ENCODE data around the gene CNGA2. TPM values are rescaled to one million over a fixed set of nuclear protein-coding genes. Genes with fewer than 3 reads are reported as not detected.

The CNGA2 gene
- total RNA-seq, 4 donors from 2014 or later = not detected

GRCh38 chrX:151711787-151712186, 22.8 kb upstream of the CNGA2 start:
- H3K4me3 ChIP-seq = no peak overlapping the region
- H3K4me1 ChIP-seq = no peaks in the 10 kb centered on the region
- TF ChIP-seq POLR2A (IDR thresholded peaks at IDR 0.05) (no peak), CTCF (IDR thresholded peaks at IDR 0.05) (no peak)
- no peak overlapping the region for H3K27ac ChIP-seq
- no peaks in the 10 kb centered on the region for H3K27me3 ChIP-seq
- no peaks in the 10 kb centered on the region for H3K9me3 ChIP-seq
- intact Hi-C loops (cut with DNase I; ENCODE audit: low total_unique reads) = no loop called here
- H3K36me3 ChIP-seq = no peaks in the 10 kb centered on the region
- DNase-seq = no peak

GRCh38 chrX:151712253-151712652, 22.3 kb upstream of the CNGA2 start:
- Histone ChIP-seq H3K4me3 (no peak overlapping the region), H3K36me3 (no peaks in the 10 kb centered on the region), H3K27ac (no peak overlapping the region), H3K27me3 (no peaks in the 10 kb centered on the region), H3K9me3 (no peaks in the 10 kb centered on the region), H3K4me1 (no peaks in the 10 kb centered on the region)
- intact Hi-C loops (cut with DNase I; ENCODE audit: low total_unique reads) = no loop called here
- DNase-seq = no peak
- TF ChIP-seq CTCF (IDR thresholded peaks at IDR 0.05) = no peak
- no peak for TF ChIP-seq POLR2A (IDR thresholded peaks at IDR 0.05)

- no peaks in the 10 kb centered on the region for H3K27me3 ChIP-seq
- no peak overlapping the region for H3K27ac ChIP-seq
- H3K4me3 ChIP-seq = no peak overlapping the region
- no peaks in the 10 kb centered on the region for H3K4me1 ChIP-seq
- no peak for TF ChIP-seq POLR2A (IDR thresholded peaks at IDR 0.05)
- no peak for DNase-seq
- no peaks in the 10 kb centered on the region for H3K36me3 ChIP-seq
- no peaks in the 10 kb centered on the region for H3K9me3 ChIP-seq
- intact Hi-C loops (cut with DNase I; ENCODE audit: low total_unique reads) = no loop called here
Measured at GRCh38 chrX:151713849-151714248, 20.7 kb upstream of the CNGA2 start.

GRCh38 chrX:151714362-151714761, 20.2 kb upstream of the CNGA2 start:
- TF ChIP-seq CTCF (IDR thresholded peaks at IDR 0.05) (no peak), POLR2A (IDR thresholded peaks at IDR 0.05) (no peak)
- no peak overlapping the region for H3K27ac ChIP-seq
- H3K36me3 ChIP-seq = no peaks in the 10 kb centered on the region
- H3K27me3 ChIP-seq = no peaks in the 10 kb centered on the region
- no peak overlapping the region for H3K4me3 ChIP-seq
- no peak for DNase-seq
- H3K9me3 ChIP-seq = no peaks in the 10 kb centered on the region
- no peaks in the 10 kb centered on the region for H3K4me1 ChIP-seq
- intact Hi-C loops (cut with DNase I; ENCODE audit: low total_unique reads) = no loop called here

GRCh38 chrX:151715752-151716151, 18.8 kb upstream of the CNGA2 start, which contains the start of gene FATE1:
Gene FATE1, plus strand, starts transcription at chrX:151716035. Its CDS starts 85 bp downstream, at chrX:151716120.
- intact Hi-C loops (cut with DNase I; ENCODE audit: low total_unique reads) = no loop called here
- DNase-seq = no peak

More at GRCh38 chrX:151715752-151716151, 18.8 kb upstream of the CNGA2 start, which contains the start of gene FATE1:
- Histone ChIP-seq H3K4me1 (no peaks in the 10 kb centered on the region), H3K27ac (no peak within 1 kb of the TSS), H3K4me3 (no peak within 1 kb of the TSS), H3K27me3 (no peaks in the 10 kb centered on the region), H3K36me3 (no peaks in the 10 kb centered on the region), H3K9me3 (no peaks in the 10 kb centered on the region)
- no peak for TF ChIP-seq CTCF (IDR thresholded peaks at IDR 0.05)
- no peak for TF ChIP-seq POLR2A (IDR thresholded peaks at IDR 0.05)

Data from uterus (tissue), 4 donors.